SK-N-SH treated with all-trans-retinoic acid at 6 μM for 48 hours (cell line): ENCODE measurements around the gene NOS3.

Source experiments
- ATAC-seq: fragments of 200-7000 bp; cut with Tn5 transposase; 3 replicates; pipeline ENCODE4 v1.9.1; 2020; ENCODE audit warnings: mild to moderate bottlenecking, moderate library complexity
- ARNTL ChIP-seq: fragments of 450-650 bp; formaldehyde crosslinking; IDR thresholded peaks from 2 replicates; pipeline ENCODE4 v1.5.0; 2020; ENCODE audit warnings: low read depth, mild to moderate bottlenecking, moderate library complexity, borderline replicate concordance
- BACH2 ChIP-seq: fragments of 250-450 bp; sonication (Bioruptor Pico); IDR thresholded peaks from 2 replicates; pipeline ENCODE4 v1.9.0; 2021; ENCODE audit warnings: mild to moderate bottlenecking, borderline replicate concordance
- CSDC2 ChIP-seq: fragments of 250-450 bp; sonication (Bioruptor Pico); IDR thresholded peaks from 2 replicates; pipeline ENCODE4 v1.5.0; 2020; ENCODE audit warnings: mild to moderate bottlenecking, moderate library complexity
- ESRRG ChIP-seq: fragments of 250-450 bp; sonication (Bioruptor Pico); IDR thresholded peaks from 2 replicates; pipeline ENCODE4 v1.6.1; 2021; ENCODE audit warnings: mild to moderate bottlenecking
- GLIS3 ChIP-seq: fragments of 250-450 bp; sonication (Bioruptor Pico); IDR thresholded peaks from 2 replicates; pipeline ENCODE4 v1.5.0; 2020; ENCODE audit warnings: mild to moderate bottlenecking, moderate library complexity
- ISL1 ChIP-seq: fragments of 250-450 bp; sonication (Bioruptor Pico); IDR thresholded peaks from 2 replicates; pipeline ENCODE4 v2.1.2; 2022; ENCODE audit warnings: mild to moderate bottlenecking, moderate library complexity
- OSR1 ChIP-seq: fragments of 250-450 bp; sonication (Bioruptor Pico); IDR thresholded peaks from 2 replicates; pipeline ENCODE4 v1.8.0; 2022; ENCODE audit warnings: moderate library complexity, mild to moderate bottlenecking, inconsistent platforms
- PPARA ChIP-seq: fragments of 250-450 bp; sonication (Bioruptor Pico); IDR thresholded peaks from 2 replicates; pipeline ENCODE4 v1.5.0; 2020; ENCODE audit warnings: mild to moderate bottlenecking, borderline replicate concordance
- RARB ChIP-seq: fragments of 250-450 bp; sonication (Bioruptor Pico); IDR thresholded peaks from 2 replicates; pipeline ENCODE4 v1.8.0; 2021; ENCODE audit warnings: mild to moderate bottlenecking, moderate library complexity
- SNAI2 ChIP-seq: fragments of 250-450 bp; sonication (Bioruptor Pico); IDR thresholded peaks from 2 replicates; pipeline ENCODE4 v1.5.0; 2020; ENCODE audit warnings: mild to moderate bottlenecking, moderate library complexity
- TCF4 ChIP-seq: fragments of 250-450 bp; sonication (Bioruptor Pico); IDR thresholded peaks from 2 replicates; pipeline ENCODE4 v1.8.0; 2021; ENCODE audit warnings: mild to moderate bottlenecking, moderate library complexity, borderline replicate concordance
- TOX ChIP-seq: fragments of 250-450 bp; sonication (Bioruptor Pico); IDR thresholded peaks from 2 replicates; pipeline ENCODE4 v1.8.0; 2021; ENCODE audit warnings: mild to moderate bottlenecking, moderate library complexity, borderline replicate concordance
- ZFP3 ChIP-seq: fragments of 250-450 bp; sonication (Bioruptor Pico); IDR thresholded peaks from 2 replicates; pipeline ENCODE4 v1.5.0; 2020; ENCODE audit warnings: mild to moderate bottlenecking, moderate library complexity
- ZFP30 ChIP-seq: fragments of 450-650 bp; formaldehyde crosslinking; IDR thresholded peaks from 2 replicates; pipeline ENCODE4 v1.5.0; 2022; ENCODE audit warnings: mild to moderate bottlenecking, moderate library complexity
- ZNF565 ChIP-seq: fragments of 450-650 bp; formaldehyde crosslinking; conservative IDR thresholded peaks from 2 replicates; pipeline ENCODE4 v1.5.0; 2020; ENCODE audit warnings: low read depth, mild to moderate bottlenecking, moderate library complexity
- ZNF70 ChIP-seq: fragments of 450-650 bp; formaldehyde crosslinking; IDR thresholded peaks from 2 replicates; pipeline ENCODE4 v1.5.0; 2020; ENCODE audit warnings: mild to moderate bottlenecking, moderate library complexity
- ZNF8 ChIP-seq: fragments of 450-650 bp; formaldehyde crosslinking; IDR thresholded peaks from 2 replicates; pipeline ENCODE4 v1.5.0; 2020; ENCODE audit warnings: mild to moderate bottlenecking, moderate library complexity
- TF ChIP-seq, protein P1 (sequence below): fragments of 250-450 bp; sonication (Bioruptor Pico); IDR thresholded peaks from 2 replicates; pipeline ENCODE4 v1.5.1; 2021; ENCODE audit warnings: mild to moderate bottlenecking, moderate library complexity
- TF ChIP-seq, protein P2 (sequence below): fragments of 250-450 bp; sonication (Bioruptor Pico); IDR thresholded peaks from 2 replicates; pipeline ENCODE4 v1.5.0; 2020; ENCODE audit warnings: mild to moderate bottlenecking, moderate library complexity
- TF ChIP-seq, protein P3 (sequence below): fragments of 250-450 bp; sonication (Bioruptor Pico); IDR thresholded peaks from 2 replicates; pipeline ENCODE4 v1.8.0; 2021; ENCODE audit warnings: low read depth, mild to moderate bottlenecking, moderate library complexity, borderline replicate concordance
- TF ChIP-seq, protein P4 (sequence below): fragments of 250-450 bp; sonication (Bioruptor Pico); IDR thresholded peaks from 2 replicates; pipeline ENCODE4 v1.5.1; 2020; ENCODE audit warnings: low read depth, mild to moderate bottlenecking, moderate library complexity

Gene NOS3

DNA sequence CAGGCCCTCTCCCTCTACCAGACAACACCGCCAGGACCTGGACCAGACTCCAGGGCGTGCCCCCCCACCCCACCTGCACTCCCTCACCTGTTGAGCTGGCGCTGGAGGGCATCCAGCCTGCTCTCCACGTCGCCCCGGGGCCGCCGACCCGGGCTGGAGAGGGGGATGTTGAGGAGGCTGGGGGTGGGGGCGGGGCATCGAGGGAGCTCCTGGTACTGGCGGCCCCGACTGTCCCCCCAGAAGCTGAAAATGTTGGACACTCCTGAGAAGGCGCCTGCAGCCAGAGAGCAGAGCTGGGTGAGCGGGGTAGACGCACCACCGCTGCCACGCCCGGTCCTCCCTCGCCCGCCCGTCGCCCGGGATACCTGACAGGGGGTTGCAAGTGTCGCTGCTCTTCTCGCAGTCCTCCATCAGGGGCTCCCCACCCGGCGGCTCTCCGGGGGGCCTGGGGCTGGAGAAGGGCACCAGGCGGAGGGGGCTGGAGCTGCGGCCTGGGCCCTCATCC, 43.5 kb upstream of the NOS3 start (continued):
- TF ChIP-seq, protein P1, sequence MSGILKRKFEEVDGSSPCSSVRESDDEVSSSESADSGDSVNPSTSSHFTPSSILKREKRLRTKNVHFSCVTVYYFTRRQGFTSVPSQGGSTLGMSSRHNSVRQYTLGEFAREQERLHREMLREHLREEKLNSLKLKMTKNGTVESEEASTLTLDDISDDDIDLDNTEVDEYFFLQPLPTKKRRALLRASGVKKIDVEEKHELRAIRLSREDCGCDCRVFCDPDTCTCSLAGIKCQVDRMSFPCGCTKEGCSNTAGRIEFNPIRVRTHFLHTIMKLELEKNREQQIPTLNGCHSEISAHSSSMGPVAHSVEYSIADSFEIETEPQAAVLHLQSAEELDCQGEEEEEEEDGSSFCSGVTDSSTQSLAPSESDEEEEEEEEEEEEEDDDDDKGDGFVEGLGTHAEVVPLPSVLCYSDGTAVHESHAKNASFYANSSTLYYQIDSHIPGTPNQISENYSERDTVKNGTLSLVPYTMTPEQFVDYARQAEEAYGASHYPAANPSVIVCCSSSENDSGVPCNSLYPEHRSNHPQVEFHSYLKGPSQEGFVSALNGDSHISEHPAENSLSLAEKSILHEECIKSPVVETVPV (CRISPR knock-in tag): no peak
- TF ChIP-seq ISL1 (CRISPR knock-in tag) (no peak), SNAI2 (CRISPR knock-in tag) (no peak), ZNF70 (CRISPR knock-in tag) (no peak), BACH2 (no peak)

DNA sequence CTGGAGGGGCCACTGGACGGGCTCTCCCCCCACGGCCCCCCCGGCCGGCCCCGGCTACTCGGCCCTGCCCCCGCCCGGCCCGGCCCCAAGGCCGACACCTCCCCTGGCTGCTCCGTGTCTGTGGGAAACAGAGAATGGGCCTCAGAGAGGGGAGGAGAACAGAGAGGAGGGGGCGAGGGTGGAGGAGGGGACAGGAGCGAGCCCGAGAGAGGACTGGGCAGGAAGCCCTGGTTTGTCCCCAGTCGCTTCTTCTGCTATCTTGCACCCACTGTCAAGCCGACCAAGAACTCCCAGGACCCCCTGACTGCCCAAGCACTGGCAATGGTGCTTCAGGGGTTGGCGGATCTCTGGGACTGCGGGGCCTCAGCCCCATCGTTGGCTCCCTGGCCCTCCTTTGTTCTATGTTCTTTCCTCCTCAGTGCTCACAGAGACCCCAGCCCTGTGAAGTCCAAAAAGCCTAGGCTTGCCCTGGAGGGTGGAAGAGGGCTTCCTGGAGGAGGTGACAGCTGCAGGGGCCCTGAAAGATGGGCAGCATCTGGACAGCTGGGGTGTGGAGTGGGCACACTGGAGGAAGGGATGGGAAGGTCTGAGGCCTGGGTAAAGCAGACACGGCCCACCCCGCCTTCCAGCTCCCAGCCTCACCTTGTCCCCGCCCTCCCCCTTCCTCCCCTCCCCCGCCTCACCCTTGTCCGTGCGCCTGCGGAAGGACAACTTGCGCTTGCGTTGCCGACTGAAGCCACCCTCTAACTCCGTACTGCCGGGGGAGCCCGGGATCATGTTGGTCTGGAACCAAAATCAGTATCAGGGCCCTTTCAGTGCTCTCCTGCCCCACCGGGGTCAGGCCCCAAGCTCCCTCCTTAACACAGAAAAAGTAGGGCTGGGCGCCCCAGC, 42.8 kb upstream of the NOS3 start:
- no peak for TF ChIP-seq ZFP3 (CRISPR knock-in tag)
- TF ChIP-seq ARNTL (CRISPR knock-in tag): no peak
- no peak for TF ChIP-seq ZNF70 (CRISPR knock-in tag)
- no peak for TF ChIP-seq ISL1 (CRISPR knock-in tag)
- no peak for TF ChIP-seq CSDC2 (CRISPR knock-in tag)
- no peak for TF ChIP-seq TCF4
- TF ChIP-seq OSR1: no peak
- TF ChIP-seq TOX (CRISPR knock-in tag): no peak
- TF ChIP-seq SNAI2 (CRISPR knock-in tag): no peak
- no peak for ATAC-seq

DNA sequence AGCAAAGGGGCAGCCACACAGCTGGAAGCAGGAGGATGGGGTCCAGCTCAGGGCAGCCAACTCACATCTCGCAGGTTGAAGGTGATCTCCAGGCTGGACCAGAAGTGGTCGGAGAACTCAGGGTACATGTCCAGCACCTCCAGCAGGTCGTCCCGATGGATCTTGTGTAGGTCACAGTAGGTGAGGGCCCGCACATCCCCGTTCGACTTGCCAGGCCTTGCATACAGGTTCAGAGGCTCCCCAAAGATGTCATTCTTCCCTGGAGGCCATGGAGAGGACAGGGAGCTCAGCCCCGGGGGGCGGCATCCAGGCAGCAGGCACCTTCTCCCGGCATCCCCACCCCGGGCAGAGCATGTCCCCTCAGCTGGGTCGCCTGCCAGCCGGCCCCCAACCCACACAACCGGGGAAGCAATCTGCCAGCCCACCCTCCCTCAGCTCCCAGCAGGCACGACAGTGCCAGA, 42.0 kb upstream of the NOS3 start:
- no peak for TF ChIP-seq BACH2
- no peak for TF ChIP-seq TOX (CRISPR knock-in tag)
- no peak for TF ChIP-seq ZNF8
- no peak for TF ChIP-seq GLIS3
- TF ChIP-seq TCF4: no peak
- TF ChIP-seq ARNTL (CRISPR knock-in tag): no peak
- TF ChIP-seq SNAI2 (CRISPR knock-in tag): no peak
- ATAC-seq: no peak

DNA sequence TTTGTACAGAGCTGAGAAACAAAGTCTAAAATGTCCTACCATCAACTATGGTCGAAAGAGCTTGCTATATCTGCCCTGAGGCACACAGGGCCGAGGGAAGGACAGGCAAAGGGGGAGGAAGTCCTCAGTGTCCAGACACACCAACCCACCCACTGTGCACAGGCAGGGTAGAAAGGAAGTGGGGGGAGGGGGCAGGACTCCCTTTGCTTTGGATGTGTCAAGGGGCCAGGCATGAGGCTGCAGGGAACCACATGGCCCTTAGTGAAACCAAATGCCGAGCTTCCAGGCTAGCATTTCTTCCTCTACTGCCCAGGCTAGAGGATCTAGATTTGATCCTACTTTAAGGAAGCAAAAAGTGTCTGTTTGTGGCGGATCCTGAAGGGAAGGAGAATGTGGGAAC, 41.3 kb upstream of the NOS3 start:
- ATAC-seq: peak; percentile 28; the same call in 2 of the 3 replicates
- peak; percentile 43; the same call in 1 of the 2 replicates for TF ChIP-seq TCF4
- TF ChIP-seq ESRRG (CRISPR knock-in tag): no peak
- TF ChIP-seq SNAI2 (CRISPR knock-in tag): no peak
- TF ChIP-seq, protein P2, sequence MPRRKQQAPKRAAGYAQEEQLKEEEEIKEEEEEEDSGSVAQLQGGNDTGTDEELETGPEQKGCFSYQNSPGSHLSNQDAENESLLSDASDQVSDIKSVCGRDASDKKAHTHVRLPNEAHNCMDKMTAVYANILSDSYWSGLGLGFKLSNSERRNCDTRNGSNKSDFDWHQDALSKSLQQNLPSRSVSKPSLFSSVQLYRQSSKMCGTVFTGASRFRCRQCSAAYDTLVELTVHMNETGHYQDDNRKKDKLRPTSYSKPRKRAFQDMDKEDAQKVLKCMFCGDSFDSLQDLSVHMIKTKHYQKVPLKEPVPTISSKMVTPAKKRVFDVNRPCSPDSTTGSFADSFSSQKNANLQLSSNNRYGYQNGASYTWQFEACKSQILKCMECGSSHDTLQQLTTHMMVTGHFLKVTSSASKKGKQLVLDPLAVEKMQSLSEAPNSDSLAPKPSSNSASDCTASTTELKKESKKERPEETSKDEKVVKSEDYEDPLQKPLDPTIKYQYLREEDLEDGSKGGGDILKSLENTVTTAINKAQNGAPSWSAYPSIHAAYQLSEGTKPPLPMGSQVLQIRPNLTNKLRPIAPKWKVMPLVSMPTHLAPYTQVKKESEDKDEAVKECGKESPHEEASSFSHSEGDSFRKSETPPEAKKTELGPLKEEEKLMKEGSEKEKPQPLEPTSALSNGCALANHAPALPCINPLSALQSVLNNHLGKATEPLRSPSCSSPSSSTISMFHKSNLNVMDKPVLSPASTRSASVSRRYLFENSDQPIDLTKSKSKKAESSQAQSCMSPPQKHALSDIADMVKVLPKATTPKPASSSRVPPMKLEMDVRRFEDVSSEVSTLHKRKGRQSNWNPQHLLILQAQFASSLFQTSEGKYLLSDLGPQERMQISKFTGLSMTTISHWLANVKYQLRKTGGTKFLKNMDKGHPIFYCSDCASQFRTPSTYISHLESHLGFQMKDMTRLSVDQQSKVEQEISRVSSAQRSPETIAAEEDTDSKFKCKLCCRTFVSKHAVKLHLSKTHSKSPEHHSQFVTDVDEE: 0 out of 2 replicates have a peak, but pooled peaks have one; percentile 49

DNA sequence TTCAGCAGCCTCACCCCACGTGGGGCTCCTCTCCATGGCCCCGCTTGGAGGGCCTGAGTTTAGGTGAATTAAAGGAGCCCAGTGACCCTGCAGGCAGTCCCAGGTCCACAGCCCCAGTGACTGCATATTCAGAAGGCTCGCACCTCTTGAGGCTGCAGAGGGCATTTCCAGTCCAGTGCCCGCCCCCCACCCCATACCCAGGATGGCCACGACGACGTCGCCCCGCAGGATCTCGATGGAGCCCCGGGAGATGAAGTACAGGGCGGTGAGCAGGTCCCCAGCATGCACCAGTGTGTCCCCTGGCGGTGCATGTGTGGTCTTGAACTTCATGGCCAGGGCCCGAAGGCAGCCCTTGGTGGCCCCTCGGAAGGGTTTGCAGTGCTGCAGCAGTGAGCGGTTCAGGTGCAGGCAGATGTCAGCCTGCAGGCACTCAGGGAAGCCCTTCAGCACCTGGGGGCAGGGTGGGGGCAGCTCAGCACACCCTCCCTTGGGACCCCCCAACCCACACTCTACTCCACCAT, 40.8 kb upstream of the NOS3 start:
- no peak for ATAC-seq
- TF ChIP-seq PPARA (CRISPR knock-in tag) (no peak), ARNTL (CRISPR knock-in tag) (no peak)

DNA sequence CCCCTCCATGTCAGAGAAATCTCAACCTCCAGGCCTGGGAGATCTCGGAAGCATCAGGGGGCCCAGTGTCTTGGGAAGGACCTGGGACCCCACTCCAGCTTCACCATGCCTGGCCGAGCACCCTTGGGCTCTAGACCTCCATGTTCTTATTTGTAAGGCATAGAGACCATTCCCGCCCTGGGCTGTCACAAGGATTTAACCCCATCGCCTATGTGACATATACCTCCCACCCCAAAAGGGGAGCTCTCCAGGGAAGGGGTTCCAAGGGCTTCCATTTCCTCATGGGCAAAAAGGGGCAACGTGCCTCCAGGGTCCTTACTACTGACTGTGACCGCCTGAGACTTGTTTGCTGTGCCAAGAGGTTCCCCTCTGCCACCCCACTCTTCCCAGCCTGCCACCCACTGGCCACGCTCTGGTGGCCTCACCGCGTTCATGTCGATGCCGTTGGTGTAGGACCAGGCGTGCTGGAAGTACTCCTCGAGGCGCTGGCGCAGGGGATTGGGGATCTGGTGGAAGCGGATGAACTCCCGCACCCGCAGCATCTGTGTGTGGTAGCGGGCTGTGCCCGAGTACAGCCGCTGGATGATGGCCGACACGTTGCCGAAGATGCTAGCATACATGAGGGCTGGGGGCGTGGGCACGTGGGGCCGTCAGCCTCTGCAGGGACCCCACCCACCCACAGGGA, 40.2 kb upstream of the NOS3 start:
- ATAC-seq: no peak
- TF ChIP-seq ZFP30 (CRISPR knock-in tag) (no peak), RARB (CRISPR knock-in tag) (no peak), ISL1 (CRISPR knock-in tag) (no peak), CSDC2 (CRISPR knock-in tag) (no peak), ZNF8 (no peak), OSR1 (no peak), TOX (CRISPR knock-in tag) (no peak), ZNF70 (CRISPR knock-in tag) (no peak), ZNF565 (CRISPR knock-in tag) (no peak)
- TF ChIP-seq, protein P3, sequence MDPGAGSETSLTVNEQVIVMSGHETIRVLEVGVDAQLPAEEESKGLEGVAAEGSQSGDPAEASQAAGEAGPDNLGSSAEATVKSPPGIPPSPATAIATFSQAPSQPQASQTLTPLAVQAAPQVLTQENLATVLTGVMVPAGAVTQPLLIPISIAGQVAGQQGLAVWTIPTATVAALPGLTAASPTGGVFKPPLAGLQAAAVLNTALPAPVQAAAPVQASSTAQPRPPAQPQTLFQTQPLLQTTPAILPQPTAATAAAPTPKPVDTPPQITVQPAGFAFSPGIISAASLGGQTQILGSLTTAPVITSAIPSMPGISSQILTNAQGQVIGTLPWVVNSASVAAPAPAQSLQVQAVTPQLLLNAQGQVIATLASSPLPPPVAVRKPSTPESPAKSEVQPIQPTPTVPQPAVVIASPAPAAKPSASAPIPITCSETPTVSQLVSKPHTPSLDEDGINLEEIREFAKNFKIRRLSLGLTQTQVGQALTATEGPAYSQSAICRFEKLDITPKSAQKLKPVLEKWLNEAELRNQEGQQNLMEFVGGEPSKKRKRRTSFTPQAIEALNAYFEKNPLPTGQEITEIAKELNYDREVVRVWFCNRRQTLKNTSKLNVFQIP (CRISPR knock-in tag): no peak
- TF ChIP-seq, protein P4, sequence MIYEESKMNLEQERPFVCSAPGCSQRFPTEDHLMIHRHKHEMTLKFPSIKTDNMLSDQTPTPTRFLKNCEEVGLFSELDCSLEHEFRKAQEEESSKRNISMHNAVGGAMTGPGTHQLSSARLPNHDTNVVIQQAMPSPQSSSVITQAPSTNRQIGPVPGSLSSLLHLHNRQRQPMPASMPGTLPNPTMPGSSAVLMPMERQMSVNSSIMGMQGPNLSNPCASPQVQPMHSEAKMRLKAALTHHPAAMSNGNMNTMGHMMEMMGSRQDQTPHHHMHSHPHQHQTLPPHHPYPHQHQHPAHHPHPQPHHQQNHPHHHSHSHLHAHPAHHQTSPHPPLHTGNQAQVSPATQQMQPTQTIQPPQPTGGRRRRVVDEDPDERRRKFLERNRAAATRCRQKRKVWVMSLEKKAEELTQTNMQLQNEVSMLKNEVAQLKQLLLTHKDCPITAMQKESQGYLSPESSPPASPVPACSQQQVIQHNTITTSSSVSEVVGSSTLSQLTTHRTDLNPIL (CRISPR knock-in tag): no peak
- TF ChIP-seq, protein P1 (CRISPR knock-in tag): no peak
